Astrocyte (in vitro differentiated cells and primary cell): ENCODE measurements around the gene TSPAN4. TPM values are rescaled to one million over a fixed set of nuclear protein-coding genes. Genes with fewer than 3 reads are reported as not detected.

Experiments used
- DNase-seq: peaks from one replicate; pipeline ENCODE4 v3.0.0-alpha.2; 2010; ENCODE audit warnings: low read depth
- FAIRE-seq: peaks from 2 replicates; lab custom pipeline; 2011; peaks lifted over from hg19 to GRCh38; lab: Jason Lieb, UNC
- H2AFZ ChIP-seq: 2 replicates; pipeline ENCODE4 v1.6.0; 2012; ENCODE audit warnings: low read depth, low read length, inconsistent platforms
- H3K27ac ChIP-seq: 2 replicates; pipeline ENCODE4 v1.5.1; 2011; ENCODE audit warnings: low read depth, low read length, inconsistent platforms
- H3K27me3 ChIP-seq: 2 replicates; pipeline ENCODE4 v1.6.0; 2011; ENCODE audit warnings: low read length, inconsistent platforms; ENCODE audit not compliant: insufficient read depth
- H3K36me3 ChIP-seq: 2 replicates; pipeline ENCODE4 v1.5.1; 2011; ENCODE audit warnings: low read length, inconsistent platforms; ENCODE audit not compliant: insufficient read depth
- H3K4me1 ChIP-seq: 2 replicates; pipeline ENCODE4 v1.5.1; 2011; ENCODE audit warnings: low read length, inconsistent platforms; ENCODE audit not compliant: insufficient read depth
- H3K4me2 ChIP-seq: 2 replicates; pipeline ENCODE4 v1.6.0; 2012; ENCODE audit warnings: low read length, inconsistent platforms
- H3K4me3 ChIP-seq: 2 replicates; pipeline ENCODE4 v1.5.1; 2011; ENCODE audit warnings: low read depth, mild to moderate bottlenecking, low read length, inconsistent platforms; ENCODE audit not compliant: insufficient read depth
- H3K79me2 ChIP-seq: 2 replicates; pipeline ENCODE4 v1.6.0; 2012; ENCODE audit warnings: mild to moderate bottlenecking, low read length, inconsistent platforms; ENCODE audit not compliant: insufficient read depth
- H3K9ac ChIP-seq: 2 replicates; pipeline ENCODE4 v1.6.0; 2012; ENCODE audit warnings: mild to moderate bottlenecking, low read length, inconsistent platforms
- H3K9me3 ChIP-seq: 2 replicates; pipeline ENCODE4 v1.5.1; 2012; ENCODE audit warnings: low read depth, mild to moderate bottlenecking, low read length, inconsistent platforms; ENCODE audit not compliant: insufficient read depth
- H4K20me1 ChIP-seq: 2 replicates; pipeline ENCODE4 v1.6.0; 2012; ENCODE audit warnings: low read length, inconsistent platforms; ENCODE audit not compliant: insufficient read depth
- H3K27ac Mint-ChIP-seq: one replicate; pipeline ENCODE4 v1.8.0; 2021; ENCODE audit warnings: mild to moderate bottlenecking, mixed read lengths; ENCODE audit not compliant: unreplicated experiment
- H3K27me3 Mint-ChIP-seq: one replicate; pipeline ENCODE4 v1.8.0; 2021; ENCODE audit warnings: low read depth, mixed read lengths; ENCODE audit not compliant: unreplicated experiment
- H3K36me3 Mint-ChIP-seq: one replicate; pipeline ENCODE4 v1.8.0; 2021; ENCODE audit warnings: low read depth, mixed read lengths; ENCODE audit not compliant: unreplicated experiment
- H3K4me1 Mint-ChIP-seq: one replicate; pipeline ENCODE4 v1.8.0; 2021; ENCODE audit warnings: low read depth, mixed read lengths; ENCODE audit not compliant: unreplicated experiment
- H3K4me3 Mint-ChIP-seq: one replicate; pipeline ENCODE4 v1.8.0; 2021; ENCODE audit warnings: mild to moderate bottlenecking, moderate library complexity, mixed read lengths; ENCODE audit not compliant: unreplicated experiment
- H3K9me3 Mint-ChIP-seq: one replicate; pipeline ENCODE4 v1.8.0; 2021; ENCODE audit warnings: mild to moderate bottlenecking, mixed read lengths; ENCODE audit not compliant: unreplicated experiment
- CTCF ChIP-seq: IDR thresholded peaks from 2 replicates; pipeline ENCODE4 v1.5.1; 2011; ENCODE audit warnings: low read depth, mild to moderate bottlenecking, inconsistent platforms, low read length, moderate library complexity; ENCODE audit not compliant: insufficient read depth
- EZH2 ChIP-seq: IDR thresholded peaks from 2 replicates; pipeline ENCODE4 v1.6.1; 2012; ENCODE audit warnings: mild to moderate bottlenecking, low read length, inconsistent platforms; ENCODE audit not compliant: insufficient read depth
- total RNA-seq: library from RNA; stranded (reverse); gene quantifications from 2 replicates; pipeline ENCODE4 v1.2.1, GENCODE V29; 2021

The TSPAN4 gene
- total RNA-seq, 1 donor from 2014 or later: 69.5 TPM

- no peak overlapping the region for H2AFZ ChIP-seq
- no peaks in the 10 kb centered on the region for H3K27me3 ChIP-seq
- peaks cover 3% of the 10 kb centered on the region for H3K4me1 Mint-ChIP-seq
- no peak overlapping the region for H3K27ac Mint-ChIP-seq
- no peaks in the 10 kb centered on the region for H3K9me3 Mint-ChIP-seq
- no peaks in the 10 kb centered on the region for H3K27me3 Mint-ChIP-seq
- H3K4me1 ChIP-seq: peaks cover 17% of the 10 kb centered on the region
- no peaks in the 10 kb centered on the region for H3K9me3 ChIP-seq
- peaks cover 42% of the 10 kb centered on the region for H4K20me1 ChIP-seq
- no peaks in the 10 kb centered on the region for H3K36me3 Mint-ChIP-seq
- TF ChIP-seq CTCF (no peak), EZH2 (no peak)
- no peak overlapping the region for H3K4me2 ChIP-seq
- no peak for DNase-seq
- no peaks in the 10 kb centered on the region for H3K36me3 ChIP-seq
- no peak overlapping the region for H3K9ac ChIP-seq
- FAIRE-seq: no peak
- no peaks in the 10 kb centered on the region for H3K79me2 ChIP-seq
- H3K4me3 Mint-ChIP-seq: no peak overlapping the region
- no peak overlapping the region for H3K27ac ChIP-seq
- no peak overlapping the region for H3K4me3 ChIP-seq
Observed at GRCh38 chr11:861105-861479, 18.4 kb downstream of the TSPAN4 start.

- peak overlapping the region; percentile 18 for H3K4me2 ChIP-seq
- Mint-ChIP-seq H3K9me3 (no peaks in the 10 kb centered on the region), H3K4me3 (no peak overlapping the region)
Observed at GRCh38 chr11:862081-862661, 19.5 kb downstream of the TSPAN4 start.

More at GRCh38 chr11:862081-862661, 19.5 kb downstream of the TSPAN4 start:
- Histone ChIP-seq H4K20me1 (peaks cover 32% of the 10 kb centered on the region), H3K27me3 (no peaks in the 10 kb centered on the region), H3K36me3 (no peaks in the 10 kb centered on the region), H3K4me3 (no peak overlapping the region), H2AFZ (no peak overlapping the region), H3K9ac (peak overlapping the region; percentile 14), H3K79me2 (no peaks in the 10 kb centered on the region), H3K9me3 (no peaks in the 10 kb centered on the region), H3K4me1 (peaks cover 17% of the 10 kb centered on the region), H3K27ac (no peak overlapping the region)
- Mint-ChIP-seq H3K36me3 (no peaks in the 10 kb centered on the region), H3K27ac (peak overlapping the region; percentile 12), H3K4me1 (peaks cover 2% of the 10 kb centered on the region), H3K27me3 (no peaks in the 10 kb centered on the region)
- TF ChIP-seq CTCF (no peak), EZH2 (no peak)
- FAIRE-seq (no peak), DNase-seq (no peak)
